Nephron progenitor cell (in vitro differentiated cells): ENCODE results near the gene PDGFRB.

Experiments used
- DNase-seq: peaks from one replicate; pipeline ENCODE4 v3.0.0; 2021
- H3K27ac Mint-ChIP-seq: 2 replicates; pipeline ENCODE4 v1.8.0; 2021; ENCODE audit warnings: mild to moderate bottlenecking, moderate library complexity, mixed read lengths
- H3K27me3 Mint-ChIP-seq: 2 replicates; pipeline ENCODE4 v1.8.0; 2021; ENCODE audit warnings: mild to moderate bottlenecking, low read depth, mixed read lengths; ENCODE audit not compliant: poor library complexity
- H3K36me3 Mint-ChIP-seq: 2 replicates; pipeline ENCODE4 v1.8.0; 2021; ENCODE audit warnings: low read depth, mixed read lengths
- H3K4me1 Mint-ChIP-seq: 2 replicates; pipeline ENCODE4 v1.8.0; 2021; ENCODE audit warnings: mixed read lengths
- H3K4me3 Mint-ChIP-seq: 2 replicates; pipeline ENCODE4 v1.8.0; 2021; ENCODE audit warnings: mild to moderate bottlenecking, moderate library complexity, mixed read lengths
- H3K9me3 Mint-ChIP-seq: 2 replicates; pipeline ENCODE4 v1.8.0; 2021; ENCODE audit warnings: mild to moderate bottlenecking, moderate library complexity, mixed read lengths
- CTCF ChIP-seq: fragments of 200-600 bp; sonication (generic); IDR thresholded peaks from 2 replicates; pipeline ENCODE4 v1.5.0; 2021; ENCODE audit warnings: antibody characterized with exemption

The PDGFRB gene

DNA sequence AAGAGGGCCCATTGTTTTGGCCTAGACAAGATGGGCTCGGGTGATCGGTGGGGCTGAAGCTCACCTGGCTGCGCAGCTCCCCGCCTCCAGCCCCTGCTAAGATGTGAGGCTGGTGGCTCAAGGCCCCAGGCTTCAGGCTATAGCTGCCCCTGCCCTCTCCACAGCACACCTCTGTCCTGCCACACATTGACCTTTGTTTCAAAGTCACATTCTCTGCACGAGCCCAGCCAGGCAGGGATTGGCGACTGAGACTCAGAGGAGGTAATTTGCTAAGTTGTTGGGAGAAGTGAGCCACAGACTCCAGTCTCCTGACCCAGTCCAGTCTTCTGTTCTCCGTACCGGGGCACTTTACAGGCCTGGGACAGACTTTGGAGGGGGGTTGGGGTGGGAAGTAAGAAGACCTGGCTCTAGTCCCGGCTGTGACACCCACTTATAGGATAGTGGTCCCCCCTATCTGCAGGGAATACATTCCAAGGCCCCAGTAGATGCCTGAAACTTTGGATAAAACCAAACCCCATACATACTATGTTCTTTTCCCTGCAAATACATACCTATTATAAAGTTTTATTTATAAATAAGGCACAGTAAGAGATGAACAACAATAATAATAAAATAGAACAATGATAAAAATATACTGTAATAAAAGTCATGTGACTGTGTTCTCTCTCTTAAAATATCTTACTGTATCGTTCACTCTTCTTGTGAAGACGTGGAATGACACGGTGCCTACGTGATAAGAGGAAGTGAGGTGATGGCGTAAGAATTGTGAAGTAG lies 13.3 kb downstream of the PDGFRB start:
- no peak for DNase-seq
- Mint-ChIP-seq H3K4me1 (peaks cover 96% of the 10 kb centered on the region), H3K36me3 (peaks cover 5% of the 10 kb centered on the region), H3K4me3 (no peak overlapping the region), H3K27ac (peak overlapping the region; percentile 86), H3K9me3 (no peaks in the 10 kb centered on the region), H3K27me3 (peaks cover 9% of the 10 kb centered on the region)
- no peak for TF ChIP-seq CTCF

GRCh38 chr5:150141544-150142184 lies 14.0 kb downstream of the PDGFRB start:
- Mint-ChIP-seq H3K27ac (peak overlapping the region; percentile 86), H3K36me3 (peaks cover 5% of the 10 kb centered on the region), H3K9me3 (no peaks in the 10 kb centered on the region), H3K4me3 (peak overlapping the region; percentile 18), H3K4me1 (peaks cover 100% of the 10 kb centered on the region), H3K27me3 (peaks cover 9% of the 10 kb centered on the region)
- DNase-seq = peak; percentile 57
- TF ChIP-seq CTCF = no peak

DNA sequence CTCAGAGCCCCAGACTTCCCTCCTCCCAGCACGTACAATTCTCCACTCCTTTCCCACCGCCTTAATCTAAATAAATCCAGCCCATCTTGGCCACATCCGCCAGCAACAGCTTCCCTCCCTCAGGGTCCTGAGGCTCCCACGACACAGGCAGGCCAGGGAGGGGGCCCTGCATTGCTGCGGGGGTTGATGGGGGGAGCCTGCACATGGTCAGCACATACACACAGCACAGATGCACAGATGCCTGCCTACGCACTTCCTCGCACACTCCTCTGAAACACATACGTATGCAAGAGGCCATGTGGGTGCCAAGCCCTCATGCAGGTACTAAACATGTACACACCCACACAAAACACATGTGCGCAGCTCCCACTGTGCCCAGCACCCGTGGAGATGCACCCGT lies 14.8 kb downstream of the PDGFRB start:
- no peak for DNase-seq
- Mint-ChIP-seq H3K4me1 (peaks cover 100% of the 10 kb centered on the region), H3K36me3 (peaks cover 2% of the 10 kb centered on the region), H3K4me3 (no peak overlapping the region), H3K9me3 (no peaks in the 10 kb centered on the region), H3K27me3 (peaks cover 9% of the 10 kb centered on the region), H3K27ac (peak overlapping the region; percentile 32)
- no peak for TF ChIP-seq CTCF

GRCh38 chr5:150139334-150139733 lies 16.3 kb downstream of the PDGFRB start:
- no peaks in the 10 kb centered on the region for H3K36me3 Mint-ChIP-seq
- H3K4me3 Mint-ChIP-seq = peak overlapping the region; percentile 11
- H3K4me1 Mint-ChIP-seq = peaks cover 100% of the 10 kb centered on the region

DNA sequence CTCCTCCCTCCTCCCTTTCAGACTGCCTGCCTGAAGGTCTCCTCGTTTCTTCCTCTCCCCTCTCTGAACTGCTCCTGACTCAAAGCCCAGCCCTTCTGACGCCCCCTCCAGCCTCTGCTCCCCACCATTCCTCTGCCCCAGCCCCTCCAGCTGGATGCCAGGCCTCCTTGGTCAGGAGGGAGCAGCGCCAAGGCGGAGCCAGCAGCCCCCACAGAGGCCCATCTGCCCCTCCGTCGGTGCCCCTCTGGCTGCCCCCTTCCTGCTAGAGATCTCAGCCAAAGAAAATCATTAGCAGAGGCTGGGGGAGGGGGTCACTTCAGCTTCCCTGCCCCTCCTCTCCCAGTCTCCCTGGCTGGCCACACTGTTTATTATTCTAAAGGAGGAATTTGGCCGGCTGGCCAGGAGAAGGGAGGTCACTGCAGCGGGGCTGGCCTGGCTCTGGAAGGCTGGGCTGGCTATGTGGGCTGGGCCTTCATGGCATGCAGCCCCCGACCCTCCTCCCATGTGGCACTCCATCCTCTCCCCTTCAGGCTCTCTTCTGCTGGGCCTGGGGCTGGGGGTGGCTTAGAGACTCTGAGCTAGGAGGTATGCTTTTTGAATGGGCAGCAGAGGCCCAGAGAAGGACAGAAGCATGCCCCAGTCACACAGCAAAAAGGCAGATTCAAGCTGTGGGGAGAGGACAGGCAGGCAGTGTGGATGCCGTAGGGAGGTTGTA lies 16.9 kb downstream of the PDGFRB start:
- Mint-ChIP-seq H3K36me3 (peaks cover 5% of the 10 kb centered on the region), H3K9me3 (no peaks in the 10 kb centered on the region), H3K27ac (peak overlapping the region; percentile 98), H3K27me3 (peaks cover 9% of the 10 kb centered on the region), H3K4me1 (peaks cover 100% of the 10 kb centered on the region), H3K4me3 (peak overlapping the region; percentile 17)
- TF ChIP-seq CTCF = no peak
- peak; percentile 77 for DNase-seq

More at GRCh38 chr5:150139334-150139733, 16.3 kb downstream of the PDGFRB start:
- no peak for TF ChIP-seq CTCF
- no peak for DNase-seq
- H3K27ac Mint-ChIP-seq = peak overlapping the region; percentile 98
- H3K27me3 Mint-ChIP-seq = peaks cover 9% of the 10 kb centered on the region
- H3K9me3 Mint-ChIP-seq = no peaks in the 10 kb centered on the region
